H1 (cell line): ENCODE data around the gene ATPAF1.

Experiments used
- KDM1A ChIP-seq: fragments of 200-600, 300-600 bp; sonication (generic); IDR thresholded peaks from 2 replicates; pipeline ENCODE4 v1.7.1; 2016; ENCODE audit warnings: mild to moderate bottlenecking, low read length, borderline replicate concordance
- POLR2A ChIP-seq, 2 experiments: IDR thresholded peaks; 1 replicate in 1 of 2; 2 replicates in 1 of 2; pipeline ENCODE4 v1.6.1; 2011; ENCODE audit warnings: low read depth in 2 of 2, low read length in 2 of 2, mild to moderate bottlenecking in 2 of 2; ENCODE audit errors: control extremely low read depth in 1 of 2
- SIX5 ChIP-seq: IDR thresholded peaks from 2 replicates; pipeline ENCODE4 v1.6.1; 2011; ENCODE audit warnings: mild to moderate bottlenecking, low read depth, low read length
- USF2 ChIP-seq: IDR thresholded peaks from 2 replicates; pipeline ENCODE4 v1.6.1; 2011; ENCODE audit warnings: low read length, improper control_type of control experiment
- TF ChIP-seq, protein P1 (sequence below), 3 experiments: IDR thresholded peaks; 1 replicate in 2 of 3; 2 replicates in 1 of 3; pipeline versions ENCODE4 v1.5.1 to v1.6.1; 2011; ENCODE audit warnings: low read length in 3 of 3, mild to moderate bottlenecking in 3 of 3, inconsistent platforms in 2 of 3, low read depth in 1 of 3, moderate library complexity in 1 of 3; ENCODE audit not compliant: insufficient read depth in 1 of 3; ENCODE audit errors: control extremely low read depth in 1 of 3

- TF ChIP-seq POLR2A (IDR thresholded peaks at IDR 0.05; ENCODE audit: control extremely low read depth in 1 of 2, low read depth in 2 of 2, low read length in 2 of 2) (no peak), KDM1A (no peak), USF2 (no peak), SIX5 (no peak)
- TF ChIP-seq, protein P1, sequence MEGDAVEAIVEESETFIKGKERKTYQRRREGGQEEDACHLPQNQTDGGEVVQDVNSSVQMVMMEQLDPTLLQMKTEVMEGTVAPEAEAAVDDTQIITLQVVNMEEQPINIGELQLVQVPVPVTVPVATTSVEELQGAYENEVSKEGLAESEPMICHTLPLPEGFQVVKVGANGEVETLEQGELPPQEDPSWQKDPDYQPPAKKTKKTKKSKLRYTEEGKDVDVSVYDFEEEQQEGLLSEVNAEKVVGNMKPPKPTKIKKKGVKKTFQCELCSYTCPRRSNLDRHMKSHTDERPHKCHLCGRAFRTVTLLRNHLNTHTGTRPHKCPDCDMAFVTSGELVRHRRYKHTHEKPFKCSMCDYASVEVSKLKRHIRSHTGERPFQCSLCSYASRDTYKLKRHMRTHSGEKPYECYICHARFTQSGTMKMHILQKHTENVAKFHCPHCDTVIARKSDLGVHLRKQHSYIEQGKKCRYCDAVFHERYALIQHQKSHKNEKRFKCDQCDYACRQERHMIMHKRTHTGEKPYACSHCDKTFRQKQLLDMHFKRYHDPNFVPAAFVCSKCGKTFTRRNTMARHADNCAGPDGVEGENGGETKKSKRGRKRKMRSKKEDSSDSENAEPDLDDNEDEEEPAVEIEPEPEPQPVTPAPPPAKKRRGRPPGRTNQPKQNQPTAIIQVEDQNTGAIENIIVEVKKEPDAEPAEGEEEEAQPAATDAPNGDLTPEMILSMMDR (IDR thresholded peaks at IDR 0.05; ENCODE audit: control extremely low read depth in 1 of 3, insufficient read depth in 1 of 3, low read depth in 1 of 3, low read length in 3 of 3), result no peak
Observed at GRCh38 chr1:46617833-46618232, 50.3 kb downstream of the ATPAF1 start.
